GM23338 (cell line): ENCODE data around the gene TRIM8. TPM values are rescaled to one million over a fixed set of nuclear protein-coding genes. Genes with fewer than 3 reads are reported as not detected.
"Not testable (repeated sequence)": the region's sequence is repeated elsewhere in the genome, so short reads cannot be mapped to it uniquely, and the experiment has no call there.

Source experiments
- ATAC-seq: fragments of 200-7000 bp; cut with Tn5 transposase; 3 replicates; pipeline ENCODE4 v1.9.1; 2020
- DNase-seq: peaks from one replicate; pipeline ENCODE4 v3.0.0-alpha.2; 2015; ENCODE audit warnings: low spot score
- H2AFZ ChIP-seq: fragments of 200-600 bp; sonication (generic); 2 replicates; pipeline ENCODE4 v1.8.0; 2016; ENCODE audit warnings: antibody characterized with exemption, mild to moderate bottlenecking, moderate library complexity
- H3F3A ChIP-seq: fragments of 200-600 bp; sonication (generic); replicated peaks from 2 replicates; pipeline ENCODE4 v1.8.0; 2017; ENCODE audit warnings: antibody characterized with exemption, mixed run types, low read depth
- H3K27ac ChIP-seq: fragments of 200-600 bp; sonication (generic); 2 replicates; pipeline ENCODE4 v1.6.1; 2016; ENCODE audit warnings: low read depth
- H3K27me3 ChIP-seq: fragments of 200-600 bp; sonication (generic); 2 replicates; pipeline ENCODE4 v1.8.0; 2016; ENCODE audit warnings: mild to moderate bottlenecking, mixed run types, moderate library complexity; ENCODE audit not compliant: insufficient read depth
- H3K36me3 ChIP-seq: fragments of 200-600 bp; sonication (generic); 2 replicates; pipeline ENCODE4 v1.8.0; 2016; ENCODE audit warnings: mild to moderate bottlenecking; ENCODE audit not compliant: insufficient read depth
- H3K4me1 ChIP-seq: fragments of 200-600 bp; sonication (generic); 2 replicates; pipeline ENCODE4 v1.8.0; 2016; ENCODE audit warnings: mild to moderate bottlenecking, moderate library complexity; ENCODE audit not compliant: insufficient read depth
- H3K4me2 ChIP-seq: fragments of 200-600 bp; sonication (generic); 2 replicates; pipeline ENCODE4 v1.7.1; 2017; ENCODE audit warnings: mixed run types
- H3K4me3 ChIP-seq: fragments of 200-600 bp; sonication (generic); 2 replicates; pipeline ENCODE4 v1.6.1; 2016; ENCODE audit warnings: mixed run types
- H3K79me2 ChIP-seq: fragments of 200-600 bp; sonication (generic); replicated peaks from 2 replicates; pipeline ENCODE4 v1.8.0; 2017; ENCODE audit warnings: mild to moderate bottlenecking; ENCODE audit not compliant: insufficient read depth
- H3K9me2 ChIP-seq: fragments of 200-600 bp; sonication (generic); 2 replicates; pipeline ENCODE4 v1.8.0; 2017; ENCODE audit not compliant: insufficient read depth
- H4K20me1 ChIP-seq: fragments of 200-600 bp; sonication (generic); replicated peaks from 2 replicates; pipeline ENCODE4 v1.8.0; 2017; ENCODE audit warnings: mild to moderate bottlenecking; ENCODE audit not compliant: insufficient read depth
- H3K27ac Mint-ChIP-seq: 2 replicates; pipeline ENCODE4 v1.8.0; 2020; ENCODE audit warnings: inconsistent platforms, mild to moderate bottlenecking, moderate library complexity, mixed read lengths
- H3K27me3 Mint-ChIP-seq: 3 replicates; pipeline ENCODE4 v1.8.0; 2022; ENCODE audit warnings: low read depth, mild to moderate bottlenecking, moderate library complexity, mixed read lengths, inconsistent platforms; ENCODE audit not compliant: insufficient read depth, poor library complexity
- H3K36me3 Mint-ChIP-seq: 3 replicates; pipeline ENCODE4 v1.8.0; 2021; ENCODE audit warnings: low read depth, mild to moderate bottlenecking, inconsistent platforms, moderate library complexity, mixed read lengths
- H3K4me1 Mint-ChIP-seq: 3 replicates; pipeline ENCODE4 v1.8.0; 2020; ENCODE audit warnings: mild to moderate bottlenecking, inconsistent platforms, mixed read lengths
- H3K4me3 Mint-ChIP-seq: 3 replicates; pipeline ENCODE4 v1.8.0; 2021; ENCODE audit warnings: moderate library complexity, mild to moderate bottlenecking, inconsistent platforms, mixed read lengths
- H3K9me3 Mint-ChIP-seq: 3 replicates; pipeline ENCODE4 v1.8.0; 2020; ENCODE audit warnings: moderate library complexity, mild to moderate bottlenecking, inconsistent platforms, mixed read lengths
- CREB1 ChIP-seq: fragments of 250-450 bp; sonication (Bioruptor Pico); IDR thresholded peaks from 2 replicates; pipeline ENCODE4 v1.5.0; 2020; ENCODE audit warnings: low read depth, mild to moderate bottlenecking, moderate library complexity
- EZH2 ChIP-seq: fragments of 200-600 bp; sonication (generic); IDR thresholded peaks from one replicate; pipeline ENCODE4 v1.8.0; 2017; ENCODE audit warnings: antibody characterized with exemption, mild to moderate bottlenecking, low read depth; ENCODE audit not compliant: unreplicated experiment
- JUNB ChIP-seq: IDR thresholded peaks from one replicate; pipeline ENCODE4 v1.6.1; 2016; ENCODE audit warnings: antibody characterized with exemption; ENCODE audit not compliant: unreplicated experiment
- NANOG ChIP-seq: IDR thresholded peaks from 2 replicates; pipeline ENCODE4 v1.6.1; 2016; ENCODE audit warnings: antibody characterized with exemption, borderline replicate concordance
- POLR2AphosphoS5 ChIP-seq: IDR thresholded peaks from 2 replicates; pipeline ENCODE4 v1.6.1; 2016; ENCODE audit warnings: antibody characterized with exemption, low read depth
- STAT1 ChIP-seq: IDR thresholded peaks from one replicate; pipeline ENCODE4 v1.6.1; 2016; ENCODE audit warnings: antibody characterized with exemption; ENCODE audit not compliant: unreplicated experiment
- ZNF114 ChIP-seq: fragments of 250-450 bp; sonication (Bioruptor Pico); IDR thresholded peaks from 2 replicates; pipeline ENCODE4 v1.5.0; 2020; ENCODE audit warnings: mild to moderate bottlenecking, moderate library complexity
- ZNF331 ChIP-seq: fragments of 250-450 bp; sonication (Bioruptor Pico); IDR thresholded peaks from 2 replicates; pipeline ENCODE4 v1.5.0; 2020; ENCODE audit warnings: low read depth, mild to moderate bottlenecking, moderate library complexity
- polyA plus RNA-seq: library from polyadenylated mRNA; unstranded; fragments of >200 nt; fragmentation: Nextera tagmentation; extraction: Ambion mirVana; gene quantifications from 2 replicates; pipeline ENCODE4 v1.2.1, GENCODE V29; 2016
- total RNA-seq: library from RNA; depleted of rRNA; stranded (reverse); fragments of >200 nt; shearing (Covaris generic); gene quantifications from 2 replicates; pipeline ENCODE4 v1.2.3, GENCODE V29; 2014
- TF ChIP-seq, protein P1 (sequence below): fragments of 250-450 bp; sonication (Bioruptor Pico); IDR thresholded peaks from 2 replicates; pipeline ENCODE4 v1.5.0; 2020; ENCODE audit warnings: mild to moderate bottlenecking, moderate library complexity
- TF ChIP-seq, protein P2 (sequence below): IDR thresholded peaks from 2 replicates; pipeline ENCODE4 v1.6.1; 2016; ENCODE audit warnings: antibody characterized with exemption
- TF ChIP-seq, protein P3 (sequence below), 2 experiments: fragments of 200-600 bp in 1 of 2; sonication (generic) in 1 of 2; conservative IDR thresholded peaks; 2 replicates each; pipeline versions ENCODE4 v1.5.1 to v1.6.1; 2016 to 2017; ENCODE audit warnings: antibody characterized with exemption in 2 of 2, low read depth in 2 of 2, mild to moderate bottlenecking in 2 of 2, moderate library complexity in 1 of 2

The TRIM8 gene
- total and polyA plus RNA-seq, 2 experiments from 2014 or later: 15.1 to 36.7 TPM

DNA sequence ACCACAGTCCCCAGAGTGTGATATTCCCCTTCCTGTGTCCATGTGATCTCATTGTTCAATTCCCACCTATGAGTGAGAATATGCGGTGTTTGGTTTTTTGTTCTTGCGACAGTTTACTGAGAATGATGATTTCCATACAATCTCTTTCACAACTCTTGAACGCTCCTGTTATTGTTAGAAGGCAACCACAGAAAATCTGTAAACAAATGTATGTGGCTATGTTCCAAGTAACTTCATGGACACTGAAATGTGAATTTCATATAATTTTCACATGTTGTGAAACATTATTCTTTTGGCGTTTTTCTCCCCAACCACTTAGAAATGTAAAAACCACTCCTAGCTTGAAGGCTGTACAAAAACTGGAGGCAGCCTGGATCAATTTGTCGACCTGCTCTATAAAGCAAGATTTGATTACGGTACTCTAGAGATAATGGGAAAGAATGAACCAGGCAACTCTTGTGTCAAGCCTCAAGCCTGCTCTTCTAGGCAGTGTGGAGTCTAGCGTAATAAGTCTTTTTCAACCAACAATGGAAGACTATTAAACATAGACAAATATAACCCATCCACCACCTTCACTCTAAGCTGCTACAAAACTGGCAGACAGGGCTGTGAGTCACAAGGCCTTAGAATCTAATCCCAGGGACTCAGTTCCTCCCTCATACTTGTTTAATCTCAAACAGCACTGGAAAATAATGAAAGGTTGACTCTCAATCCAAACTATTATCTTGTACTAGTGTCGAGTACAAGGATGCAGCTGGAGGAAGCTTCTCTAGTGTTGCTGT lies 47.2 kb downstream of the TRIM8 start (continued):
- TF ChIP-seq EZH2: no peak

DNA sequence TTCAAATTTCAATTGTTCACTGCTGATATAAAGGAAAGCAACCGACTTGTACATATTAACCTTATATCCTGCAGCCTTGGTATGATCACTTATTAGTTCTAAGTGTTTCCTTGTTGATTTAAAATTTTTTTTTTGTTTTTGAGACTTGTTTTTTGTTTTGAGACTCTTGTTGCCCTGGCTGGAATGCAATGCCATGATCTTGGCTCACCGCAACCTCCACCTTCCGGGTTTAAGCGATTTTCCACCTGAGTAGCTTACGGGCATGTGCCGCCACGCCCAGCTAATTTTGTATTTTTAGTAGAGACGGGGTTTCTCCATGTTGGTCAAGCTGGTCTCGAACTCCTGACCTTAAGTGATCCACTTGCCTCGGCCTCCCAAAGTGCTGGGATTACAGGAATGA lies 51.1 kb downstream of the TRIM8 start:
- not testable (repeated sequence) for H3K4me3 ChIP-seq, H3K36me3 ChIP-seq, DNase-seq, H3K9me2 ChIP-seq, H3K4me2 ChIP-seq, H3K4me1 Mint-ChIP-seq, H3K27me3 Mint-ChIP-seq, H3K27me3 ChIP-seq, H3K27ac ChIP-seq, H3K4me3 Mint-ChIP-seq, H3K79me2 ChIP-seq, H2AFZ ChIP-seq, H3K9me3 Mint-ChIP-seq, H4K20me1 ChIP-seq, H3K27ac Mint-ChIP-seq, H3F3A ChIP-seq, H3K4me1 ChIP-seq, ATAC-seq
- H3K36me3 Mint-ChIP-seq: peaks cover 30% of the 10 kb centered on the region

DNA sequence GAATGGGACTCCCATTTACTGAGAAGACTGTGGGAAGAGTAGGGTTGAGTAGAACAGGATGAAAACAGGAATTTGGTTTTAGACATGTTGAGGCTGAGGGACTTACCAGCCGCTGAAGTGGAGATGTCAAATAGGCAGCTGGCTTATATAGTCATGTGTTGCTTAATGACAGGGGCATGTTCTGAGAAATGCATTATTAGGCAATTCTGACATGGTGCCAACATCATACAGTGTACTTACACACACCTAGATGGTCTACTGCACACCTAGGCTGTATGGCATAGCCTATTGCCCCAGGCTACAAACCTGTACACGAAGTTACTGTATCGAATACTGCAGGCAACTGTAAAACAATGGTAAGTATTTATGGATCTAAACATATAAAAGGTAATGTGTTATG lies 52.5 kb downstream of the TRIM8 start:
- H3K27me3 Mint-ChIP-seq: peaks cover 5% of the 10 kb centered on the region
- H3K4me3 Mint-ChIP-seq: no peak overlapping the region
- DNase-seq (no peak), ATAC-seq (no peak)
- H3K79me2 ChIP-seq: no peaks in the 10 kb centered on the region
- no peak overlapping the region for H3K4me3 ChIP-seq
- no peak overlapping the region for H2AFZ ChIP-seq
- H4K20me1 ChIP-seq: no peaks in the 10 kb centered on the region; the same call in 1 of the 2 replicates
- no peak overlapping the region for H3K27ac Mint-ChIP-seq
- no peaks in the 10 kb centered on the region; the same call in 2 of the 3 replicates for H3K4me1 Mint-ChIP-seq
- H3K36me3 ChIP-seq: peaks cover 7% of the 10 kb centered on the region; the same call in 1 of the 2 replicates
- H3K27ac ChIP-seq: no peak overlapping the region
- H3K4me1 ChIP-seq: no peaks in the 10 kb centered on the region
- 0 out of 2 replicates have a peak, but pooled peaks cover 2% of the 10 kb centered on the region for H3F3A ChIP-seq
- H3K9me3 Mint-ChIP-seq: no peaks in the 10 kb centered on the region
- H3K4me2 ChIP-seq: no peak overlapping the region
- H3K36me3 Mint-ChIP-seq: peaks cover 30% of the 10 kb centered on the region
- no peaks in the 10 kb centered on the region for H3K27me3 ChIP-seq
- no peaks in the 10 kb centered on the region for H3K9me2 ChIP-seq
- TF ChIP-seq, protein P1, sequence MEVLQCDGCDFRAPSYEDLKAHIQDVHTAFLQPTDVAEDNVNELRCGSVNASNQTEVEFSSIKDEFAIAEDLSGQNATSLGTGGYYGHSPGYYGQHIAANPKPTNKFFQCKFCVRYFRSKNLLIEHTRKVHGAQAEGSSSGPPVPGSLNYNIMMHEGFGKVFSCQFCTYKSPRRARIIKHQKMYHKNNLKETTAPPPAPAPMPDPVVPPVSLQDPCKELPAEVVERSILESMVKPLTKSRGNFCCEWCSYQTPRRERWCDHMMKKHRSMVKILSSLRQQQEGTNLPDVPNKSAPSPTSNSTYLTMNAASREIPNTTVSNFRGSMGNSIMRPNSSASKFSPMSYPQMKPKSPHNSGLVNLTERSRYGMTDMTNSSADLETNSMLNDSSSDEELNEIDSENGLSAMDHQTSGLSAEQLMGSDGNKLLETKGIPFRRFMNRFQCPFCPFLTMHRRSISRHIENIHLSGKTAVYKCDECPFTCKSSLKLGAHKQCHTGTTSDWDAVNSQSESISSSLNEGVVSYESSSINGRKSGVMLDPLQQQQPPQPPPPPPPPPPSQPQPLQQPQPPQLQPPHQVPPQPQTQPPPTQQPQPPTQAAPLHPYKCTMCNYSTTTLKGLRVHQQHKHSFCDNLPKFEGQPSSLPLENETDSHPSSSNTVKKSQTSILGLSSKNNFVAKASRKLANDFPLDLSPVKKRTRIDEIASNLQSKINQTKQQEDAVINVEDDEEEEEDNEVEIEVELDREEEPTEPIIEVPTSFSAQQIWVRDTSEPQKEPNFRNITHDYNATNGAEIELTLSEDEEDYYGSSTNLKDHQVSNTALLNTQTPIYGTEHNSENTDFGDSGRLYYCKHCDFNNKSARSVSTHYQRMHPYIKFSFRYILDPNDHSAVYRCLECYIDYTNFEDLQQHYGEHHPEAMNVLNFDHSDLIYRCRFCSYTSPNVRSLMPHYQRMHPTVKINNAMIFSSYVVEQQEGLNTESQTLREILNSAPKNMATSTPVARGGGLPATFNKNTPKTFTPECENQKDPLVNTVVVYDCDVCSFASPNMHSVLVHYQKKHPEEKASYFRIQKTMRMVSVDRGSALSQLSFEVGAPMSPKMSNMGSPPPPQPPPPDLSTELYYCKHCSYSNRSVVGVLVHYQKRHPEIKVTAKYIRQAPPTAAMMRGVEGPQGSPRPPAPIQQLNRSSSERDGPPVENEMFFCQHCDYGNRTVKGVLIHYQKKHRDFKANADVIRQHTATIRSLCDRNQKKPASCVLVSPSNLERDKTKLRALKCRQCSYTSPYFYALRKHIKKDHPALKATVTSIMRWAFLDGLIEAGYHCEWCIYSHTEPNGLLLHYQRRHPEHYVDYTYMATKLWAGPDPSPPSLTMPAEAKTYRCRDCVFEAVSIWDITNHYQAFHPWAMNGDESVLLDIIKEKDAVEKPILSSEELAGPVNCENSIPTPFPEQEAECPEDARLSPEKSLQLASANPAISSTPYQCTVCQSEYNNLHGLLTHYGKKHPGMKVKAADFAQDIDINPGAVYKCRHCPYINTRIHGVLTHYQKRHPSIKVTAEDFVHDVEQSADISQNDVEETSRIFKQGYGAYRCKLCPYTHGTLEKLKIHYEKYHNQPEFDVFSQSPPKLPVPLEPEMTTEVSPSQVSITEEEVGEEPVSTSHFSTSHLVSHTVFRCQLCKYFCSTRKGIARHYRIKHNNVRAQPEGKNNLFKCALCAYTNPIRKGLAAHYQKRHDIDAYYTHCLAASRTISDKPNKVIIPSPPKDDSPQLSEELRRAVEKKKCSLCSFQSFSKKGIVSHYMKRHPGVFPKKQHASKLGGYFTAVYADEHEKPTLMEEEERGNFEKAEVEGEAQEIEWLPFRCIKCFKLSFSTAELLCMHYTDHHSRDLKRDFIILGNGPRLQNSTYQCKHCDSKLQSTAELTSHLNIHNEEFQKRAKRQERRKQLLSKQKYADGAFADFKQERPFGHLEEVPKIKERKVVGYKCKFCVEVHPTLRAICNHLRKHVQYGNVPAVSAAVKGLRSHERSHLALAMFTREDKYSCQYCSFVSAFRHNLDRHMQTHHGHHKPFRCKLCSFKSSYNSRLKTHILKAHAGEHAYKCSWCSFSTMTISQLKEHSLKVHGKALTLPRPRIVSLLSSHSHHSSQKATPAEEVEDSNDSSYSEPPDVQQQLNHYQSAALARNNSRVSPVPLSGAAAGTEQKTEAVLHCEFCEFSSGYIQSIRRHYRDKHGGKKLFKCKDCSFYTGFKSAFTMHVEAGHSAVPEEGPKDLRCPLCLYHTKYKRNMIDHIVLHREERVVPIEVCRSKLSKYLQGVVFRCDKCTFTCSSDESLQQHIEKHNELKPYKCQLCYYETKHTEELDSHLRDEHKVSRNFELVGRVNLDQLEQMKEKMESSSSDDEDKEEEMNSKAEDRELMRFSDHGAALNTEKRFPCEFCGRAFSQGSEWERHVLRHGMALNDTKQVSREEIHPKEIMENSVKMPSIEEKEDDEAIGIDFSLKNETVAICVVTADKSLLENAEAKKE (CRISPR knock-in tag): no peak
- TF ChIP-seq, protein P2, sequence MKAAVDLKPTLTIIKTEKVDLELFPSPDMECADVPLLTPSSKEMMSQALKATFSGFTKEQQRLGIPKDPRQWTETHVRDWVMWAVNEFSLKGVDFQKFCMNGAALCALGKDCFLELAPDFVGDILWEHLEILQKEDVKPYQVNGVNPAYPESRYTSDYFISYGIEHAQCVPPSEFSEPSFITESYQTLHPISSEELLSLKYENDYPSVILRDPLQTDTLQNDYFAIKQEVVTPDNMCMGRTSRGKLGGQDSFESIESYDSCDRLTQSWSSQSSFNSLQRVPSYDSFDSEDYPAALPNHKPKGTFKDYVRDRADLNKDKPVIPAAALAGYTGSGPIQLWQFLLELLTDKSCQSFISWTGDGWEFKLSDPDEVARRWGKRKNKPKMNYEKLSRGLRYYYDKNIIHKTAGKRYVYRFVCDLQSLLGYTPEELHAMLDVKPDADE: no peak
- TF ChIP-seq ZNF114 (CRISPR knock-in tag): no peak
- no peak for TF ChIP-seq EZH2
- TF ChIP-seq STAT1: no peak
- no peak for TF ChIP-seq NANOG
- TF ChIP-seq CREB1 (CRISPR knock-in tag): no peak
- TF ChIP-seq POLR2AphosphoS5: no peak
- TF ChIP-seq ZNF331 (CRISPR knock-in tag): no peak
- TF ChIP-seq JUNB: no peak
- TF ChIP-seq, protein P3, sequence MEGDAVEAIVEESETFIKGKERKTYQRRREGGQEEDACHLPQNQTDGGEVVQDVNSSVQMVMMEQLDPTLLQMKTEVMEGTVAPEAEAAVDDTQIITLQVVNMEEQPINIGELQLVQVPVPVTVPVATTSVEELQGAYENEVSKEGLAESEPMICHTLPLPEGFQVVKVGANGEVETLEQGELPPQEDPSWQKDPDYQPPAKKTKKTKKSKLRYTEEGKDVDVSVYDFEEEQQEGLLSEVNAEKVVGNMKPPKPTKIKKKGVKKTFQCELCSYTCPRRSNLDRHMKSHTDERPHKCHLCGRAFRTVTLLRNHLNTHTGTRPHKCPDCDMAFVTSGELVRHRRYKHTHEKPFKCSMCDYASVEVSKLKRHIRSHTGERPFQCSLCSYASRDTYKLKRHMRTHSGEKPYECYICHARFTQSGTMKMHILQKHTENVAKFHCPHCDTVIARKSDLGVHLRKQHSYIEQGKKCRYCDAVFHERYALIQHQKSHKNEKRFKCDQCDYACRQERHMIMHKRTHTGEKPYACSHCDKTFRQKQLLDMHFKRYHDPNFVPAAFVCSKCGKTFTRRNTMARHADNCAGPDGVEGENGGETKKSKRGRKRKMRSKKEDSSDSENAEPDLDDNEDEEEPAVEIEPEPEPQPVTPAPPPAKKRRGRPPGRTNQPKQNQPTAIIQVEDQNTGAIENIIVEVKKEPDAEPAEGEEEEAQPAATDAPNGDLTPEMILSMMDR (conservative IDR thresholded peaks at IDR 0.05; ENCODE audit: low read depth in 2 of 2): no peak
